SK-N-SH (cell line): ENCODE measurements around the gene SKI. TPM values are rescaled to one million over a fixed set of nuclear protein-coding genes. Genes with fewer than 3 reads are reported as not detected.

Experiments used
- CTCF ChIA-PET: fragments of 300-600, 350-600 bp; formaldehyde crosslinking; extraction: SDS; loops from one replicate; lab custom pipeline; 2021; lab: Yijun Ruan, JAX
- POLR2A ChIA-PET: fragments of 350-600 bp; sonication (Branson Sonifier 250); formaldehyde crosslinking; extraction: SDS; loops from one replicate; lab custom pipeline; 2020; ENCODE audit warnings: antibody characterized with exemption, inconsistent platforms; lab: Yijun Ruan, JAX
- DNase-seq: peaks from one replicate; pipeline ENCODE4 v3.0.0; 2012
- H2AFZ ChIP-seq: fragments of 200-600 bp; sonication (generic); 2 replicates; pipeline ENCODE4 v1.8.1; 2016; ENCODE audit warnings: antibody characterized with exemption, mild to moderate bottlenecking, low read depth
- H3F3A ChIP-seq: fragments of 200-600 bp; sonication (generic); replicated peaks from 2 replicates; pipeline ENCODE3; 2016; ENCODE audit warnings: antibody characterized with exemption, mild to moderate bottlenecking; ENCODE audit not compliant: insufficient read depth
- H3K27ac ChIP-seq, 2 experiments: fragments of 200-500 bp in 1 of 2; fragments of 200-600 bp in 1 of 2; sonication (Bioruptor generic) in 1 of 2; sonication (generic), shearing (Covaris generic) in 1 of 2; 2 replicates each; pipeline versions ENCODE4 v1.5.1 to v1.6.1; 2014 to 2016; ENCODE audit warnings: low read depth in 2 of 2, inconsistent platforms in 1 of 2, low read length in 1 of 2, mild to moderate bottlenecking in 1 of 2, mixed read lengths in 1 of 2
- H3K27me3 ChIP-seq: fragments of 200-600 bp; sonication (generic), shearing (Covaris generic); 2 replicates; pipeline ENCODE4 v1.6.1; 2016; ENCODE audit warnings: mixed run types; ENCODE audit not compliant: insufficient read depth
- H3K36me3 ChIP-seq, 2 experiments: fragments of 200-500 bp in 1 of 2; fragments of 200-600 bp in 1 of 2; sonication (Bioruptor generic) in 1 of 2; sonication (generic) in 1 of 2; replicated peaks in 1 of 2; 2 replicates each; pipeline versions ENCODE3 to v1.5.1; 2014 to 2016; ENCODE audit warnings: low read length in 1 of 2, mild to moderate bottlenecking in 1 of 2; ENCODE audit not compliant: insufficient read depth in 2 of 2, control insufficient read depth in 1 of 2
- H3K4me1 ChIP-seq, 2 experiments: fragments of 200-500 bp in 1 of 2; fragments of 200-600 bp in 1 of 2; sonication (Bioruptor generic) in 1 of 2; sonication (generic), shearing (Covaris generic) in 1 of 2; 2 replicates each; pipeline versions ENCODE4 v1.5.1 to v1.6.1; 2014 to 2016; ENCODE audit warnings: low read depth in 1 of 2, low read length in 1 of 2, mixed run types in 1 of 2; ENCODE audit not compliant: insufficient read depth in 2 of 2, control insufficient read depth in 1 of 2
- H3K4me2 ChIP-seq: fragments of 200-600 bp; sonication (generic), shearing (Covaris generic); 2 replicates; pipeline ENCODE4 v1.6.1; 2017; ENCODE audit warnings: mixed run types
- H3K4me3 ChIP-seq, 2 experiments: fragments of 200-500 bp in 1 of 2; fragments of 200-600 bp in 1 of 2; sonication (Bioruptor generic) in 1 of 2; sonication (generic), shearing (Covaris generic) in 1 of 2; 2 replicates each; pipeline versions ENCODE4 v1.5.1 to v1.8.1; 2014 to 2016; ENCODE audit warnings: low read depth in 2 of 2, inconsistent platforms in 1 of 2, low read length in 1 of 2, mild to moderate bottlenecking in 1 of 2, mixed read lengths in 1 of 2, moderate library complexity in 1 of 2
- H3K79me2 ChIP-seq: fragments of 200-600 bp; sonication (generic); 2 replicates; pipeline ENCODE4 v1.8.1; 2017; ENCODE audit warnings: mild to moderate bottlenecking; ENCODE audit not compliant: insufficient read depth
- H3K9ac ChIP-seq: fragments of 200-600 bp; sonication (generic); 2 replicates; pipeline ENCODE4 v1.6.1; 2017; ENCODE audit warnings: mixed run types
- H3K9me2 ChIP-seq: fragments of 200-600 bp; sonication (generic); 2 replicates; pipeline ENCODE4 v1.6.1; 2017; ENCODE audit warnings: mixed run types
- H3K9me3 ChIP-seq: fragments of 200-600 bp; sonication (generic); 2 replicates; pipeline ENCODE4 v1.6.1; 2017; ENCODE audit warnings: mixed run types, mild to moderate bottlenecking, moderate library complexity
- H4K20me1 ChIP-seq: fragments of 200-600 bp; sonication (generic); 2 replicates; pipeline ENCODE4 v1.6.1; 2017; ENCODE audit warnings: mild to moderate bottlenecking, mixed run types; ENCODE audit not compliant: insufficient read depth
- CTCF ChIP-seq: fragments of 200-600 bp; sonication (generic); IDR thresholded peaks from 2 replicates; pipeline ENCODE4 v1.6.1; 2017; ENCODE audit warnings: antibody characterized with exemption, mild to moderate bottlenecking, moderate library complexity
- EP300 ChIP-seq, 2 experiments: IDR thresholded peaks; 2 replicates each; pipeline versions ENCODE4 v1.4.0 to v1.6.1; 2012; ENCODE audit warnings: borderline replicate concordance in 1 of 2, low read depth in 1 of 2, low read length in 1 of 2
- EZH2phosphoT487 ChIP-seq: fragments of 200-600 bp; sonication (generic); IDR thresholded peaks from 2 replicates; pipeline ENCODE4 v1.6.1; 2017; ENCODE audit warnings: low read depth, mixed run types, mild to moderate bottlenecking, antibody characterized with exemption, moderate library complexity, borderline replicate concordance
- IRF3 ChIP-seq: fragments of 150-350 bp; IDR thresholded peaks from 2 replicates; pipeline ENCODE4 v1.6.1; 2016; ENCODE audit warnings: mild to moderate bottlenecking, low read depth, low read length
- MAX ChIP-seq: IDR thresholded peaks from 2 replicates; pipeline ENCODE4 v1.4.0; 2012; ENCODE audit warnings: low read depth
- MXI1 ChIP-seq: IDR thresholded peaks from 2 replicates; pipeline ENCODE4 v1.6.1; 2012; ENCODE audit warnings: mild to moderate bottlenecking, low read depth, low read length, improper control_type of control experiment
- NFIC ChIP-seq: IDR thresholded peaks from 2 replicates; pipeline ENCODE4 v1.4.0; 2012; ENCODE audit warnings: borderline replicate concordance
- NRF1 ChIP-seq: IDR thresholded peaks from 2 replicates; pipeline ENCODE4 v1.6.1; 2012; ENCODE audit warnings: low read depth, mild to moderate bottlenecking, low read length
- RFX5 ChIP-seq: IDR thresholded peaks from 2 replicates; pipeline ENCODE4 v1.6.1; 2012; ENCODE audit warnings: mild to moderate bottlenecking, improper control_type of control experiment, low read length
- RXRA ChIP-seq: IDR thresholded peaks from 2 replicates; pipeline ENCODE4 v1.4.0; 2012; ENCODE audit warnings: low read depth, mild to moderate bottlenecking, borderline replicate concordance
- SIN3A ChIP-seq: IDR thresholded peaks from 2 replicates; pipeline ENCODE4 v1.6.1; 2012; ENCODE audit warnings: low read depth, mild to moderate bottlenecking, low read length, moderate library complexity, borderline replicate concordance
- SMC3 ChIP-seq: IDR thresholded peaks from 2 replicates; pipeline ENCODE4 v1.6.1; 2012; ENCODE audit warnings: low read depth, low read length, improper control_type of control experiment
- TAF1 ChIP-seq: IDR thresholded peaks from 2 replicates; pipeline ENCODE4 v1.6.1; 2012; ENCODE audit warnings: low read depth, mild to moderate bottlenecking, low read length, moderate library complexity, borderline replicate concordance
- TCF12 ChIP-seq: IDR thresholded peaks from 2 replicates; pipeline ENCODE4 v1.4.0; 2012
- TEAD4 ChIP-seq: IDR thresholded peaks from 2 replicates; pipeline ENCODE4 v1.4.0; 2012; ENCODE audit warnings: mild to moderate bottlenecking, borderline replicate concordance; ENCODE audit not compliant: insufficient read depth
- ZBTB33 ChIP-seq: IDR thresholded peaks from 2 replicates; pipeline ENCODE4 v1.4.0; 2012; ENCODE audit warnings: low read depth, borderline replicate concordance
- WGBS: methylation state at CpG from one replicate; pipeline ENCODE4 v1.1.6; 2017; ENCODE audit warnings: low lambda C conversion rate; 5-methylcytosine and 5-hydroxymethylcytosine counted together
- polyA plus RNA-seq, 3 experiments: library from polyadenylated mRNA; depleted of rRNA; stranded (reverse); fragments of >200 nt; gene quantifications; 2 replicates each; pipeline ENCODE4 v1.2.3, GENCODE V29; 2012

Gene SKI
- polyA plus RNA-seq, 1 of the 3 experiments (the other 2 are of a cell fraction) = 7.2 TPM

GRCh38 chr1:2247760-2248126, 19.6 kb downstream of the SKI start:
- no CpG with 5 or more reads among the region's 18 CpGs for WGBS
- TF ChIP-seq CTCF (no peak), ZBTB33 (no peak), NFIC (no peak), TCF12 (no peak), MXI1 (no peak), IRF3 (no peak), SIN3A (no peak), NRF1 (no peak), EP300 (IDR thresholded peaks at IDR 0.05; ENCODE audit: borderline replicate concordance in 1 of 2, low read depth in 1 of 2, low read length in 1 of 2) (no peak), RXRA (no peak), EZH2phosphoT487 (no peak), SMC3 (no peak), RFX5 (no peak), TEAD4 (no peak), TAF1 (no peak), MAX (no peak)
- CTCF ChIA-PET = interaction anchor here (1.1 kb wide), 1 partner anchor 74 kb away, joined by 3 read pairs; no protein-coding TSS in a partner anchor

More at GRCh38 chr1:2247760-2248126, 19.6 kb downstream of the SKI start:
- Histone ChIP-seq H3K4me2 (no peak overlapping the region), H3K4me3 (no peak overlapping the region), H3K9me3 (no peaks in the 10 kb centered on the region), H2AFZ (no peak overlapping the region), H4K20me1 (peaks cover 95% of the 10 kb centered on the region), H3K79me2 (peaks cover 100% of the 10 kb centered on the region), H3K9ac (no peak overlapping the region), H3F3A (no peaks in the 10 kb centered on the region), H3K4me1 (peaks cover 4 to 13% of the 10 kb centered on the region in 2 experiments; a peak in 1 of 4 replicates), H3K9me2 (no peaks in the 10 kb centered on the region), H3K36me3 (no peaks in the 10 kb centered on the region), H3K27me3 (no peaks in the 10 kb centered on the region), H3K27ac (no peak overlapping the region)
- no peak for DNase-seq
- POLR2A ChIA-PET = no interaction called here
